OCI-LY1 (cell line): ENCODE measurements around the gene CREB5.

Experiments
- CTCF ChIP-seq: fragments of 200-600 bp; sonication (generic), shearing (Covaris generic); IDR thresholded peaks from 2 replicates; pipeline ENCODE4 v1.5.1; 2017; ENCODE audit warnings: mild to moderate bottlenecking, antibody characterized with exemption, low read length, moderate library complexity, mixed read lengths
- EZH2 ChIP-seq: fragments of 200-600 bp; sonication (generic), shearing (Covaris generic); IDR thresholded peaks from 2 replicates; pipeline ENCODE4 v1.8.0; 2017; ENCODE audit warnings: borderline replicate concordance, mixed run types, mild to moderate bottlenecking, antibody characterized with exemption, low read length, moderate library complexity, mixed read lengths

GRCh38 chr7:28702171-28702570, 289.9 kb downstream of the CREB5 start:
- TF ChIP-seq CTCF (no peak), EZH2 (no peak)
